K562 (cell line): Measurements from ENCODE around the gene SLC34A3. TPM values are rescaled to one million over a fixed set of nuclear protein-coding genes. Genes with fewer than 3 reads are reported as not detected.

Experiments
- ATF6 ChIP-seq: sonication (generic); formaldehyde crosslinking; IDR thresholded peaks from 2 replicates; pipeline ENCODE4 v1.4.0; 2020; ENCODE audit warnings: mild to moderate bottlenecking, missing genetic modification reagents
- CBX3 ChIP-seq, 2 experiments: IDR thresholded peaks; 1 replicate in 1 of 2; 2 replicates in 1 of 2; pipeline ENCODE4 v1.6.1; 2012; ENCODE audit warnings: inconsistent platforms in 2 of 2, low read length in 2 of 2, borderline replicate concordance in 1 of 2, control low read depth in 1 of 2
- CC2D1A ChIP-seq: fragments of 450-650 bp; IDR thresholded peaks from 2 replicates; pipeline ENCODE4 v1.6.1; 2017; ENCODE audit warnings: mild to moderate bottlenecking
- CREB1 ChIP-seq, 2 experiments: sonication (generic) in 1 of 2; formaldehyde crosslinking in 1 of 2; IDR thresholded peaks; 2 replicates each; pipeline versions ENCODE4 v1.6.1 to v1.8.0; 2012 to 2022; ENCODE audit warnings: inconsistent platforms in 1 of 2, mild to moderate bottlenecking in 1 of 2, missing genetic modification reagents in 1 of 2, moderate library complexity in 1 of 2
- NFIX ChIP-seq: fragments of 250-450 bp; sonication (Bioruptor Pico); IDR thresholded peaks from 2 replicates; pipeline ENCODE4 v1.4.0; 2020; ENCODE audit warnings: low read depth, mild to moderate bottlenecking, moderate library complexity
- SRF ChIP-seq, 2 experiments: fragments of 250-450, 450-650 bp in 1 of 2; sonication (Bioruptor Pico) in 1 of 2; sonication (generic) in 1 of 2; formaldehyde crosslinking; IDR thresholded peaks; 2 replicates each; pipeline versions ENCODE4 v1.5.0 to v1.5.1; 2020 to 2022; ENCODE audit warnings: mild to moderate bottlenecking in 1 of 2, missing genetic modification reagents in 1 of 2
- U2AF1 ChIP-seq: fragments of 200-400 bp; formaldehyde crosslinking; optimal IDR thresholded peaks from 2 replicates; pipeline ENCODE3; 2017; ENCODE audit warnings: mild to moderate bottlenecking, low read depth, low read length, moderate library complexity
- ZNF318 ChIP-seq, 2 experiments: fragments of 450-650 bp; IDR thresholded peaks; 2 replicates each; pipeline ENCODE4 v1.6.1; 2016; ENCODE audit warnings: mild to moderate bottlenecking in 2 of 2, borderline replicate concordance in 1 of 2, low read depth in 1 of 2, moderate library complexity in 1 of 2
- ZNF764 ChIP-seq: fragments of 250-450 bp; sonication (Bioruptor Pico); IDR thresholded peaks from 2 replicates; pipeline ENCODE4 v1.4.0; 2020; ENCODE audit warnings: low read depth, mild to moderate bottlenecking, moderate library complexity
- polyA plus RNA-seq, 8 experiments: library from polyadenylated mRNA; depleted of rRNA in 4 of 8; stranded (reverse) in 5 of 8; unstranded in 3 of 8; fragments of >200 nt; fragmentation: Nextera tagmentation in 2 of 8; fragmentation: Illumina TruSeq in 1 of 8; extraction: Ambion mirVana in 2 of 8; extraction: Trizol in 1 of 8; gene quantifications; 2 replicates each; pipeline versions ENCODE4 v1.2.1 to v1.2.3, GENCODE V29; 2011 to 2014; ENCODE audit warnings: inconsistent platforms in 1 of 8, missing spikeins in 1 of 8
- total RNA-seq, 7 experiments: library from RNA; depleted of rRNA in 6 of 7; stranded (reverse); fragments of >200 nt in 6 of 7; fragmentation: Illumina TruSeq in 2 of 7; extraction: Trizol in 2 of 7; gene quantifications; 2 replicates each; pipeline versions ENCODE4 v1.2.1 to v1.2.3, GENCODE V29; 2011 to 2021; ENCODE audit warnings: low replicate concordance in 1 of 7
- TF ChIP-seq, protein P1 (sequence below): sonication (generic); formaldehyde crosslinking; IDR thresholded peaks from 2 replicates; pipeline ENCODE4 v1.8.0; 2022; ENCODE audit warnings: mild to moderate bottlenecking, low read depth, missing genetic modification reagents
- TF ChIP-seq, protein P2 (sequence below): sonication (generic); formaldehyde crosslinking; IDR thresholded peaks from 2 replicates; pipeline ENCODE4 v1.8.0; 2023; ENCODE audit warnings: mild to moderate bottlenecking, missing genetic modification reagents

The SLC34A3 gene
- total and polyA plus RNA-seq, 9 of the 15 experiments (the other 6 are each of a cell fraction or from before 2014, with no cell fraction given), result not detected

GRCh38 chr9:137236238-137236935 is 5.7 kb downstream of the SLC34A3 start (continued):
- TF ChIP-seq ZNF318 (IDR thresholded peaks at IDR 0.05; ENCODE audit: borderline replicate concordance in 1 of 2, low read depth in 1 of 2), result no peak
- 0 out of 4 replicates have a peak, but pooled peaks of 1 of the 2 experiments have one; percentile 50 for TF ChIP-seq SRF (CRISPR knock-in tag; IDR thresholded peaks at IDR 0.05)
- TF ChIP-seq U2AF1, result no peak
- no peak; the same call in 1 of the 2 replicates for TF ChIP-seq ZNF764 (CRISPR knock-in tag)
- TF ChIP-seq CREB1 (IDR thresholded peaks at IDR 0.05), result 0 out of 2 replicates have a peak, but pooled peaks have one; percentile 33
- TF ChIP-seq CREB1 (CRISPR knock-in tag; IDR thresholded peaks at IDR 0.05), result peak; percentile 71; the same call in 1 of the 2 replicates
- TF ChIP-seq, protein P1, sequence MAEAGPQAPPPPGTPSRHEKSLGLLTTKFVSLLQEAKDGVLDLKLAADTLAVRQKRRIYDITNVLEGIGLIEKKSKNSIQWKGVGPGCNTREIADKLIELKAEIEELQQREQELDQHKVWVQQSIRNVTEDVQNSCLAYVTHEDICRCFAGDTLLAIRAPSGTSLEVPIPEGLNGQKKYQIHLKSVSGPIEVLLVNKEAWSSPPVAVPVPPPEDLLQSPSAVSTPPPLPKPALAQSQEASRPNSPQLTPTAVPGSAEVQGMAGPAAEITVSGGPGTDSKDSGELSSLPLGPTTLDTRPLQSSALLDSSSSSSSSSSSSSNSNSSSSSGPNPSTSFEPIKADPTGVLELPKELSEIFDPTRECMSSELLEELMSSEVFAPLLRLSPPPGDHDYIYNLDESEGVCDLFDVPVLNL, result no peak
- TF ChIP-seq, protein P2, sequence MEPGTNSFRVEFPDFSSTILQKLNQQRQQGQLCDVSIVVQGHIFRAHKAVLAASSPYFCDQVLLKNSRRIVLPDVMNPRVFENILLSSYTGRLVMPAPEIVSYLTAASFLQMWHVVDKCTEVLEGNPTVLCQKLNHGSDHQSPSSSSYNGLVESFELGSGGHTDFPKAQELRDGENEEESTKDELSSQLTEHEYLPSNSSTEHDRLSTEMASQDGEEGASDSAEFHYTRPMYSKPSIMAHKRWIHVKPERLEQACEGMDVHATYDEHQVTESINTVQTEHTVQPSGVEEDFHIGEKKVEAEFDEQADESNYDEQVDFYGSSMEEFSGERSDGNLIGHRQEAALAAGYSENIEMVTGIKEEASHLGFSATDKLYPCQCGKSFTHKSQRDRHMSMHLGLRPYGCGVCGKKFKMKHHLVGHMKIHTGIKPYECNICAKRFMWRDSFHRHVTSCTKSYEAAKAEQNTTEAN (CRISPR knock-in tag), result no peak
- peak in 1 of 2 experiments; percentile 47; a peak in 1 of 3 replicates for TF ChIP-seq CBX3 (IDR thresholded peaks at IDR 0.05; ENCODE audit: borderline replicate concordance in 1 of 2, low read length in 2 of 2)
- TF ChIP-seq ATF6 (CRISPR knock-in tag), result peak; percentile 41; the same call in 1 of the 2 replicates
- TF ChIP-seq NFIX (CRISPR knock-in tag), result no peak
- peak; percentile 72; the same call in 1 of the 2 replicates for TF ChIP-seq CC2D1A
